Measurements from ENCODE around the gene MAPKAP1.

MAPKAP1 gene

GRCh38 chr9:125701351-125701750, 5.7 kb downstream of the MAPKAP1 start:
- Histone ChIP-seq H3K27ac (ENCODE audit: low read length) (no peak overlapping the region), H3K9me3 (ENCODE audit: insufficient read depth, low read length, severe bottlenecking) (no peaks in the 10 kb centered on the region), H3K36me3 (ENCODE audit: insufficient read depth, low read length) (peaks cover 6% of the 10 kb centered on the region), H3K79me2 (ENCODE audit: insufficient read depth, low read length) (peaks cover 90% of the 10 kb centered on the region), H3K4me2 (ENCODE audit: insufficient read depth, low read length) (no peak overlapping the region), H3K27me3 (ENCODE audit: insufficient read depth, low read length, poor library complexity) (no peaks in the 10 kb centered on the region), H4K20me1 (ENCODE audit: insufficient read depth, low read length) (peaks cover 24% of the 10 kb centered on the region; the same call in 1 of the 2 replicates), H3K9ac (ENCODE audit: low read depth, low read length) (no peak overlapping the region), H2AFZ (ENCODE audit: low read depth, low read length) (no peak overlapping the region), H3K4me3 (ENCODE audit: low read depth in 1 of 2, low read length in 2 of 2) (no peak overlapping the region), H3K4me1 (ENCODE audit: insufficient read depth, low read length) (peaks cover 19% of the 10 kb centered on the region)
- ATAC-seq (ENCODE audit: insufficient read depth, low read depth) (no peak), DNase-seq (no peak)
- TF ChIP-seq EZH2 (IDR thresholded peaks at IDR 0.05; ENCODE audit: borderline replicate concordance, low read depth, low read length, severe bottlenecking) = no peak
- no peak for TF ChIP-seq CTCF (IDR thresholded peaks at IDR 0.05; ENCODE audit: borderline replicate concordance, extremely low read depth, low read length, poor library complexity, severe bottlenecking)

GRCh38 chr9:125700791-125701190, 6.2 kb downstream of the MAPKAP1 start:
- H3K4me1 ChIP-seq (ENCODE audit: insufficient read depth, low read length) = peaks cover 13% of the 10 kb centered on the region
- no peak overlapping the region for H3K4me3 ChIP-seq (ENCODE audit: low read depth in 1 of 2, low read length in 2 of 2)
- no peak for TF ChIP-seq CTCF (IDR thresholded peaks at IDR 0.05; ENCODE audit: borderline replicate concordance, extremely low read depth, low read length, poor library complexity, severe bottlenecking)
- TF ChIP-seq EZH2 (IDR thresholded peaks at IDR 0.05; ENCODE audit: borderline replicate concordance, low read depth, low read length, severe bottlenecking) = no peak
- no peak overlapping the region for H3K9ac ChIP-seq (ENCODE audit: low read depth, low read length)
- peaks cover 9% of the 10 kb centered on the region for H3K36me3 ChIP-seq (ENCODE audit: insufficient read depth, low read length)
- DNase-seq (no peak), ATAC-seq (ENCODE audit: insufficient read depth, low read depth) (no peak)
- H3K27me3 ChIP-seq (ENCODE audit: insufficient read depth, low read length, poor library complexity) = no peaks in the 10 kb centered on the region
- no peaks in the 10 kb centered on the region for H3K9me3 ChIP-seq (ENCODE audit: insufficient read depth, low read length, severe bottlenecking)
- H4K20me1 ChIP-seq (ENCODE audit: insufficient read depth, low read length) = peaks cover 24% of the 10 kb centered on the region; the same call in 1 of the 2 replicates
- H2AFZ ChIP-seq (ENCODE audit: low read depth, low read length) = no peak overlapping the region
- H3K79me2 ChIP-seq (ENCODE audit: insufficient read depth, low read length) = peaks cover 90% of the 10 kb centered on the region
- H3K27ac ChIP-seq (ENCODE audit: low read length) = no peak overlapping the region
- no peak overlapping the region for H3K4me2 ChIP-seq (ENCODE audit: insufficient read depth, low read length)

DNA sequence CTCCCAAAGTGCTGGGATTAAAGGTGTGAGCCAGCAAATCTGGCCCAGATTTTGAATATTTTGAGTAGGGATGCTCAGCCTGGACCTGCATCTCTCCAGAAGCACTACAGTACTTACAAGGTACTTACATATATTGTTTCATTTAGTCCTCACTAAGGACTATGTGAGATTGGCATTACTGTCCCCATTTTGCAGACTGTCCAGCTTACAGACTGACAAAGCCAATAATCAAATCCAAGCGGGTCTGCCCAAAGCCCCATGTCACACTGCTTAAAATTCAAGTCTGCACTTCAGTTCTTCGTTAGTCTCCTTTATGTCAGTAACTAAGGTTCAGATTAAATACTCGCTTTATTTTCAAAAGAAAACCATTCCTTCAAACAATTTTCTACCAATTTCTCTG, 7.1 kb downstream of the MAPKAP1 start:
- no peak overlapping the region for H3K9ac ChIP-seq (ENCODE audit: low read depth, low read length)
- TF ChIP-seq EZH2 (IDR thresholded peaks at IDR 0.05; ENCODE audit: borderline replicate concordance, low read depth, low read length, severe bottlenecking) (no peak), CTCF (IDR thresholded peaks at IDR 0.05; ENCODE audit: borderline replicate concordance, extremely low read depth, low read length, poor library complexity, severe bottlenecking) (no peak)
- H3K4me2 ChIP-seq (ENCODE audit: insufficient read depth, low read length) = no peak overlapping the region
- H3K4me1 ChIP-seq (ENCODE audit: insufficient read depth, low read length) = peaks cover 4% of the 10 kb centered on the region; the same call in 1 of the 2 replicates
- no peak for DNase-seq
- no peaks in the 10 kb centered on the region for H3K9me3 ChIP-seq (ENCODE audit: insufficient read depth, low read length, severe bottlenecking)
- peaks cover 28% of the 10 kb centered on the region; the same call in 1 of the 2 replicates for H4K20me1 ChIP-seq (ENCODE audit: insufficient read depth, low read length)
- H3K27me3 ChIP-seq (ENCODE audit: insufficient read depth, low read length, poor library complexity) = no peaks in the 10 kb centered on the region
- H3K36me3 ChIP-seq (ENCODE audit: insufficient read depth, low read length) = peaks cover 9% of the 10 kb centered on the region
- no peak overlapping the region for H3K4me3 ChIP-seq (ENCODE audit: low read depth in 1 of 2, low read length in 2 of 2)
- peaks cover 88% of the 10 kb centered on the region for H3K79me2 ChIP-seq (ENCODE audit: insufficient read depth, low read length)
- no peak overlapping the region for H3K27ac ChIP-seq (ENCODE audit: low read length)
- ATAC-seq (ENCODE audit: insufficient read depth, low read depth) = no peak
- no peak overlapping the region for H2AFZ ChIP-seq (ENCODE audit: low read depth, low read length)

Measured in DND-41 (cell line).